ENCODE results near the gene FOXL2NB.

FOXL2NB gene

DNA sequence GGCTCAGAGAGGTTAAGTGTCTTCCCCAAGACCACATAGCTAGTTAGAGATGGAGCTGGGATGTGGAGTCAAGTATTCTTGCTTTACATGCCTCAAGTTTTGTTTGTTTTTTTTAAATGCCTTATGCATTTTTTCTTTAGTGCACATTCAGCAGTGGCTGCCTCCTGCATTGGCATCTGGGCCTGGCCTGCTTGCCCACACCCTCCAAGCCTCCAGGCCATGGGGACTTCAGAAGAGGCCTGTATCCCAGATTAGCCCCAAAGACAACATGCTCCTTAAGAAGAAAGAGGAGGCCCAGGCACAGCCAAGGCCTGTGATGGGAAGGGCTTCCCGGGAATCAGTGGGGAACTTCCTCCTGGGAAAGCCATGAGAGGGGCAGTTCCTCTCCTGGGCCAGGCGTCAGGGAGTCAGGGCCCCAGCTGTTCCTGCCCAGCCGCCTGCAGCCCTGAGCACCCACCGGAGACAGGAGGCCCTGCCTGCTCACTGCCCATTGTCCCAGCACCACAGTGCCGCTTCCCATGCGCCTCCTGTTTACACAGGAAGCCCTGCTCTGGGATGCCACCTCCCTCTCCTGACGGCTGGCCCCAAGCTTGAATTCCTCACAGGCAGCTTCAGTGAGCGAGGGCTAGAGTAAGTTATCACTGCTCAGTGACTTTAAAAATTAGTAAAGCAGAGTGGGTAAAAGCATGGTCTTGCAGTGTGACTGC is 16.0 kb downstream of the FOXL2NB start:
- POLR2A ChIA-PET (ENCODE audit: low non-redundant PET): no interaction called here
- no peak for DNase-seq (ENCODE audit: low spot score)
- CTCF ChIA-PET: no interaction called here
- no peak overlapping the region for H3K27ac ChIP-seq
- TF ChIP-seq, protein P1, sequence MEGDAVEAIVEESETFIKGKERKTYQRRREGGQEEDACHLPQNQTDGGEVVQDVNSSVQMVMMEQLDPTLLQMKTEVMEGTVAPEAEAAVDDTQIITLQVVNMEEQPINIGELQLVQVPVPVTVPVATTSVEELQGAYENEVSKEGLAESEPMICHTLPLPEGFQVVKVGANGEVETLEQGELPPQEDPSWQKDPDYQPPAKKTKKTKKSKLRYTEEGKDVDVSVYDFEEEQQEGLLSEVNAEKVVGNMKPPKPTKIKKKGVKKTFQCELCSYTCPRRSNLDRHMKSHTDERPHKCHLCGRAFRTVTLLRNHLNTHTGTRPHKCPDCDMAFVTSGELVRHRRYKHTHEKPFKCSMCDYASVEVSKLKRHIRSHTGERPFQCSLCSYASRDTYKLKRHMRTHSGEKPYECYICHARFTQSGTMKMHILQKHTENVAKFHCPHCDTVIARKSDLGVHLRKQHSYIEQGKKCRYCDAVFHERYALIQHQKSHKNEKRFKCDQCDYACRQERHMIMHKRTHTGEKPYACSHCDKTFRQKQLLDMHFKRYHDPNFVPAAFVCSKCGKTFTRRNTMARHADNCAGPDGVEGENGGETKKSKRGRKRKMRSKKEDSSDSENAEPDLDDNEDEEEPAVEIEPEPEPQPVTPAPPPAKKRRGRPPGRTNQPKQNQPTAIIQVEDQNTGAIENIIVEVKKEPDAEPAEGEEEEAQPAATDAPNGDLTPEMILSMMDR (conservative IDR thresholded peaks at IDR 0.05; ENCODE audit: low read depth): no peak

DNA sequence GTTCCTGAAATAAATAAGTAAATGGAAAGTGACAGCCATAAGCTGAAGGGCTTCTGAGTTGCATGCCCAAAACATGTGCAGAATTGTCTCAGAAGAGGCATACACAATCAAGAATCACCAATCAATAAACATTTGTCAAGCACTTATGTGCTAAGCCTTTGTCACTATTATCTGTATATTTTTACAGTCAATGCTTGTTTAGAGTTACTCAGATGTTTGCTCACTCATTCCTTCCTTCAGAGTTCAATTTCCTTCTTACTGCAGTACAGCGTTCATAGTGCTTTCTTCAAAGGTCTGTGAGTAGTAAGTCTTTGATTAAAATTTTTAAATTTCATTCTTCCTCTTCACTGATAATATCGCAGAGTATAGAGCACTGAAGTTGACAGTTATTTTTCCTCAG is 17.2 kb downstream of the FOXL2NB start:
- ChIA-PET CTCF (no interaction called here), POLR2A (ENCODE audit: low non-redundant PET) (no interaction called here)
- TF ChIP-seq, protein P1 (conservative IDR thresholded peaks at IDR 0.05; ENCODE audit: low read depth): no peak
- DNase-seq (ENCODE audit: low spot score): no peak
- H3K27ac ChIP-seq: no peak overlapping the region

DNA sequence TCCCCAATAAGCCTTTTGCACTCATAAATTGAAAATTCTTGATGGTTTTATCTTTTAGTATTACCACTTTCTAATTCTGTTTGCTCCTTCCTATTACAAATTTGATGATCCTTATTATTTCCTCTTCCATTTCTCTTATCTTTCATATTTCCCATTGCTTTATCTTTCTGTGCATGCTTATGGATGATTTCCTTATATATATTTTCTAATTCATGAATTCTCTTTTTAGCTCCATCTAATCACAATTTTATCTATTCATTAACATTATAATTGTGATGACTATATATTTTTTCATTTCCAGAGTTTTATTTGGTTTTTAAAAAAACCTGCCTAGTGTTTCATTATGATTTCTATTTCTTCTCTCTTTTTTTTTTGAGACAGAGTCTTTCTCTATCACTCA is 17.9 kb downstream of the FOXL2NB start:
- CTCF ChIA-PET: interaction anchor here (0.5 to 0.6 kb wide), 2 partner anchors 53 to 1854 kb away, joined by 3 read pairs; no protein-coding TSS in a partner anchor
- no peak overlapping the region for H3K27ac ChIP-seq
- TF ChIP-seq, protein P1 (conservative IDR thresholded peaks at IDR 0.05; ENCODE audit: low read depth): no peak
- no peak for DNase-seq (ENCODE audit: low spot score)
- POLR2A ChIA-PET (ENCODE audit: low non-redundant PET): no interaction called here

DNA sequence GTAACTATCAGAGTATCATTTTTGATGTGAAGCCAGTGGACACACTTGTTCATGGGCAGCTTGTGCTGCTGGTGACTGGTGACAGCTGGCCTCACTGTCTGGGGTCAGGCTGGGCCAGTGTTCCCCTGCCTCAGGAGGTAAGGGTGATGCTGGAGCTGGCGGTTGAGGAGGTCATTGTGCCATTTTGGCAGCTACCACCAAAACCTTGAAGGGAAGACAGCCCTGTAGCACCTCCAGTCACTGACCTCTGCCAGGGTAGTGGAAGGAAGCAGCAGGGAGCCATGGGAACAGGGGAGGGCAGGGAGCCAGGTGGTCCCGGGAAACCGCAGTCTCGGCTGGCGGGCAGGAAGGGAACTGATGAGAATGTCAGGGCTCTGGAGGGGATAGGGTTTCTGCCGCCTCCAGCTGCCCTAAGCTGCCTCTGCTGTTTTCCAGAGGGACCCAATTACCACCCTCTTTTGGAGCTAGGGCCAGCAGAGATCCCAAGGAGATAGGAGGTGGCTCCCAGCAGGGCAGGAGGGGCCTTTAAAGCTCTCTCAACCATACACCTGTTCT is 24.8 kb downstream of the FOXL2NB start:
- ChIA-PET POLR2A (ENCODE audit: low non-redundant PET) (no interaction called here), CTCF (interaction anchor here (0.6 to 0.7 kb wide), 2 partner anchors 9 to 23 kb away, joined by 3 to 4 read pairs; no protein-coding TSS in a partner anchor)
- no peak overlapping the region for H3K27ac ChIP-seq
- no peak for DNase-seq (ENCODE audit: low spot score)
- TF ChIP-seq, protein P1 (conservative IDR thresholded peaks at IDR 0.05; ENCODE audit: low read depth): no peak

DNA sequence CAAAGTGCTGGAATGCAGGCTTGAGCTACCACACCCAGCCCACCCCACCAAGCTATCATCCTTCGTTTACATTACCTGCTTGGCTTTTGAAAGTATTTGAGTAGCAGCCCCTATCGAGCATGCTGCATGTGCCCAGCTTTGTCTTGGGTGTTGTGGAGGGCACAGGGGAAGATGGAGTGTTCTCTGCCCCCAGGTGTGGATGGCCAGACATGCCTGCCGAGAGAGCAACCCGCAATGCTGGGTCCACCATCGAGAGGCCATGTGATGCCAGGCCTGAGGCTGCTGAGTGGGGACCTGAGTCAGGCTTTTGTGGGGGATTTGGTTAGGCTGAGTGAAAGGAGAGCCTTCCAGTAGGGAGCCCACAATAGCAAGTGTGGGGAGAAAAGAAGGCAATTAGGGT is 25.9 kb downstream of the FOXL2NB start:
- TF ChIP-seq, protein P1 (conservative IDR thresholded peaks at IDR 0.05; ENCODE audit: low read depth): no peak
- ChIA-PET POLR2A (ENCODE audit: low non-redundant PET) (no interaction called here), CTCF (interaction anchor here (0.6 kb wide), 1 partner anchor 1683 kb away, joined by 3 read pairs; no protein-coding TSS in a partner anchor)
- H3K27ac ChIP-seq: no peak overlapping the region
- no peak for DNase-seq (ENCODE audit: low spot score)

DNA sequence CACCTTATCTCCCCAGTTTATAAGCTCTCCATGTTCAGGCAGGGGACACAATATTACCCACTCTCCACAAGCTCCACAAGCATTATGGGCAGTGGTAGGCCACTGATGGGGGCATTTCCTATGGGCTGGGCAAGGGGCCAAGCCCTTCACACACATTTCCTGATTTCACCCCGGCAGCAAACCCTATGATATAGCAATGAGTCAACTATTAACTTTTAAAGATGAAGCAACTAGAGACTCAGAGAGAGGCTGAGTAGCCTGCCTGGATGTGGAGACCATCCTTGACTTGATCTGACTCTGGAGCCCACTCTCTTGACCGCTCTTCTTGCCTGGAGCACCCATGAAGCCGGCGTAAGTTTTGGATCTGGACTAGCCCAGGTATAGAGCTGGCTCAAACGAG is 27.4 kb downstream of the FOXL2NB start:
- ChIA-PET POLR2A (ENCODE audit: low non-redundant PET) (no interaction called here), CTCF (no interaction called here)
- no peak overlapping the region for H3K27ac ChIP-seq
- TF ChIP-seq, protein P1 (conservative IDR thresholded peaks at IDR 0.05; ENCODE audit: low read depth): no peak
- peak; percentile 24 for DNase-seq (ENCODE audit: low spot score)

All from RWPE1 (cell line).